AG04450 (cell line): ENCODE measurements around the gene AP3D1. TPM values are rescaled to one million over a fixed set of nuclear protein-coding genes. Genes with fewer than 3 reads are reported as not detected.

Experiments
- CTCF ChIA-PET: fragments of 300-600, 350-600 bp; formaldehyde crosslinking; extraction: SDS; loops from one replicate; lab custom pipeline; 2022; ENCODE audit warnings: antibody characterized with exemption, inconsistent platforms; lab: Charles Lee
- POLR2A ChIA-PET: fragments of 350-600 bp; formaldehyde crosslinking; extraction: SDS; loops from one replicate; lab custom pipeline; 2021; ENCODE audit warnings: antibody characterized with exemption, inconsistent platforms; lab: Yijun Ruan, JAX
- DNase-seq: peaks from one replicate; pipeline ENCODE4 v3.0.0-alpha.2; 2011; ENCODE audit warnings: low read depth, low spot score
- H3K27ac ChIP-seq: one replicate; pipeline ENCODE4 v1.5.1; 2012; ENCODE audit warnings: low read depth, low read length, control low read depth
- H3K27me3 ChIP-seq: one replicate; pipeline ENCODE4 v1.6.0; 2012; ENCODE audit warnings: low read length; ENCODE audit not compliant: control insufficient read depth, insufficient read depth
- H3K4me3 ChIP-seq: 2 replicates; pipeline ENCODE4 v1.5.1; 2011; ENCODE audit warnings: mild to moderate bottlenecking, low read depth, low read length, control low read depth
- H3K9me3 ChIP-seq: 2 replicates; pipeline ENCODE4 v1.5.1; 2012; ENCODE audit warnings: low read length; ENCODE audit not compliant: control insufficient read depth, insufficient read depth
- polyA plus RNA-seq: library from polyadenylated mRNA; depleted of rRNA; stranded (reverse); fragments of >200 nt; gene quantifications from 2 replicates; pipeline ENCODE4 v1.2.3, GENCODE V29; 2011
- TF ChIP-seq, protein P1 (sequence below): IDR thresholded peaks from 2 replicates; pipeline ENCODE4 v1.5.1; 2011; ENCODE audit warnings: low read depth, low read length, control low read depth, inconsistent platforms

Gene AP3D1
- polyA plus RNA-seq, 1 experiment = 68.2 TPM

DNA sequence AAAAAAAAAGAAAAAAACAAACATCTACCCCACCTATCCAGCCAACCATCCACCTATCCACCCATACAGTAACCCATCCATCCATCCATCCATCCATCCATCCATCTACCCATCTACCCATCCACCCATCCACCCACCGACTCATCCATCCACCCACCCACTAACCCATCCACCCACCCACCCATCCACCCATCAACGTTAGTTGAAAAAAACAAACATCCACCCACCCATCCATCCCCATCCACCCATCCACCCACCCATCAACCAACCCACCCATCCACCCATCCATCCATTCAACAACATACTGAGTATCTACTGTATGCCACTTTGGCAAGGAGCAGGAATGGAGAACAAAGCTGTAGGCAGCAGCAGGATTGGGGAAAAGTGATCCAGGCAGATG is 6.1 kb upstream of the AP3D1 start:
- Histone ChIP-seq H3K27me3 (no peaks in the 10 kb centered on the region), H3K9me3 (no peaks in the 10 kb centered on the region), H3K4me3 (no peak overlapping the region), H3K27ac (no peak overlapping the region)
- CTCF ChIA-PET = interaction anchor here (0.6 to 2.4 kb wide), 4 partner anchors 12 to 159 kb away, joined by 4 to 12 read pairs (median 8); partner anchors contain the start of gene PLEKHJ1
- no peak for DNase-seq
- POLR2A ChIA-PET = interaction anchor here (0.7 kb wide), 1 partner anchor 1082 kb away, joined by 3 read pairs; no protein-coding TSS in a partner anchor
- TF ChIP-seq, protein P1, sequence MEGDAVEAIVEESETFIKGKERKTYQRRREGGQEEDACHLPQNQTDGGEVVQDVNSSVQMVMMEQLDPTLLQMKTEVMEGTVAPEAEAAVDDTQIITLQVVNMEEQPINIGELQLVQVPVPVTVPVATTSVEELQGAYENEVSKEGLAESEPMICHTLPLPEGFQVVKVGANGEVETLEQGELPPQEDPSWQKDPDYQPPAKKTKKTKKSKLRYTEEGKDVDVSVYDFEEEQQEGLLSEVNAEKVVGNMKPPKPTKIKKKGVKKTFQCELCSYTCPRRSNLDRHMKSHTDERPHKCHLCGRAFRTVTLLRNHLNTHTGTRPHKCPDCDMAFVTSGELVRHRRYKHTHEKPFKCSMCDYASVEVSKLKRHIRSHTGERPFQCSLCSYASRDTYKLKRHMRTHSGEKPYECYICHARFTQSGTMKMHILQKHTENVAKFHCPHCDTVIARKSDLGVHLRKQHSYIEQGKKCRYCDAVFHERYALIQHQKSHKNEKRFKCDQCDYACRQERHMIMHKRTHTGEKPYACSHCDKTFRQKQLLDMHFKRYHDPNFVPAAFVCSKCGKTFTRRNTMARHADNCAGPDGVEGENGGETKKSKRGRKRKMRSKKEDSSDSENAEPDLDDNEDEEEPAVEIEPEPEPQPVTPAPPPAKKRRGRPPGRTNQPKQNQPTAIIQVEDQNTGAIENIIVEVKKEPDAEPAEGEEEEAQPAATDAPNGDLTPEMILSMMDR = no peak

DNA sequence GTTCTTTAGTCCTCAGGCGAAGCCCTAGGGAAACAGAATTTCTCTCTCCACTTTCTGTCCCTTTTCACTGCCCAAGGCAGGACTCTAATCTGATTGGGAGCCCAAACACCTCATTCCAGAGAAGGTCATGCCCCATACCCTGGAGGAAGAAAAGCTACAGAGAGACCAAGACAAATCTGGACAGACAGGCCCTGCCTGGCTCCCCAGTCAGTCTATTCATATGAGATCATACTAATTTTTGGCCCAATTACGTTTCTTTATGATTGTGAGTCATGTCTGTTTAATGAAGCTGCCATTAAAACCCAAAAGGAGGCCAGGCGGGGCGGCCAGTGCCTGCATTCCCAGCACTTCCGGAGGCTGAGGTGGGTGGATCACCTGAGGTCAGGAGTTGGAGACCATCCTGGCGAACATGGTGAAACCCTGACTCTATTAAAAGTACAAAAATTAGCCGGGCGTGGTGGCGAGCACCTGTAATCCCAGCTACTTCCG is 3.3 kb upstream of the AP3D1 start:
- CTCF ChIA-PET = interaction anchor here (0.7 to 3.0 kb wide), 9 partner anchors 12 to 304 kb away, joined by 3 to 36 read pairs (median 8); no protein-coding TSS in a partner anchor

DNA sequence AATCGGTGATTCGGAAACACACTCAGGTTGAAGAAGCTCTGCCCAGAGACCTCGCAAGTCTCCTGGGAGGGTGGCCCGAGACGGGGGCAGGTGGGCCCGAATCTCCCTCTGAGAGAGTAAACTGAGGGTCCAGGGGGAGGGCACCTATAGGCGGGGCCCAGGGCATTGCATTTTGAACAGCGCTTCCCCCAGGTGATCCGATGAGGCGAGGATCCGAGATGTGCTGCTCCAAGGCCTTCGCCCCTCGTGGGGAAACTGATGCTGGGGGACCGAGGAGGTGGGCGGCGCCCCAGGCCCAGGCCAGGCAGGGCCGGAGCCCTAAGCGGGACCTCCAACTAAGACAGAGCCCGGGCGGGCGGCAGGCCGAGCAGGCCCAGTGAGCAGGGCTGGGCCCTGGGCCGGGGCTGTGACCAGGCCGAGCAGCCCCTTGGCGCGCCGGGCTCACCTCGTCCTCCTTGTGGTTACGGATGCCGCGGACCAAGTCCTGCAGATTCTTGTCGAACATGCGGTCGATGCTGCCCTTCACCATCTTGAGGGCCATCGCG is 500 bp downstream of the AP3D1 start:
- DNase-seq = no peak
- TF ChIP-seq, protein P1 = no peak
- CTCF ChIA-PET = no interaction called here
- H3K27ac ChIP-seq = peak overlapping the region; percentile 21
- H3K4me3 ChIP-seq = peak overlapping the region; percentile 94
- no peaks in the 10 kb centered on the region for H3K27me3 ChIP-seq
- POLR2A ChIA-PET = interaction anchor here (0.7 to 1.5 kb wide), 2 partner anchors 119 to 138 kb away, joined by 3 read pairs; no protein-coding TSS in a partner anchor
- no peaks in the 10 kb centered on the region; the same call in 1 of the 2 replicates for H3K9me3 ChIP-seq

More for the DNA sequence above, 3.3 kb upstream of the AP3D1 start:
- Histone ChIP-seq H3K9me3 (no peaks in the 10 kb centered on the region; the same call in 1 of the 2 replicates), H3K4me3 (no peak overlapping the region), H3K27me3 (no peaks in the 10 kb centered on the region), H3K27ac (peak overlapping the region; percentile 31)
- TF ChIP-seq, protein P1 = no peak
- no peak for DNase-seq
- POLR2A ChIA-PET = no interaction called here

DNA sequence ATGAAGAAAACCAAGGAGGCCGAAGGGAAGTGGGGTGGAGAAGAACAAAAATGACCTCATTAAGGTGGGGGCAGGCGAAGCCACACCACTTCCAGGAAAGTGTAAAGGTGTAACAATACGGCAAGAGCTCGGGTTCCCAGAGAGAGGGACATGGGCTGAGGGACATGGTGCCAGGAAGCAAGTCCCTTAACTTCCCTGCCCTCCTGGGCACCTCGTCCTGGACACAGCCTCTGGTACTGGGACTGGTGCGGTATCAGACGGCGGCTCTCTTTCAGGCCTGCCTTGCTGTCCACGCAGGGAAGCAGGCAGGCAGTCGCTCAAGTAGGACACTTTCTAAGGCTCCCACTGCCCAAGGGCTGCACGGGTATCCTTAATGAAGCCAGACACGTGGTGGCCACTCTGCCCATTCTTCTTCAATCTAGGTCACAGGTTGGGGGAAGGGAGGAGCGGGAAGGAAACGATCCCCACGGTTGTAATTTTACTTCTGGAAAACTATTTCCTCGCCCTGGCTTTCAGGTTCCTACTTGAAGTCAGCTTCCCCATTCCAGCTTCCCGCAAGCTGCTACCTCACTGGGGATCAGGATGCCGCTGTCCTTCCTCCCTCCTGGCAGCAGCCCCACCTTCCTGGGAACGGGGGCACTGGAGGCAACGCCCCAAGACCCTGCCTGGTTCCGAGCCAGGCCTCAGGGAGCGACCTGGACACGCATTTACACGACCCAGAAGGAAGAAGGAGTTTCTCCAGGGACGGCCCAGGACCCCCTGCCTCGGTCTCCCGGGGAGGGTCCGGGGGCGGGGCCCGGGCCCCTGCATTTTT is 1.2 kb downstream of the AP3D1 start:
- Histone ChIP-seq H3K4me3 (peak overlapping the region; percentile 94), H3K27ac (peak overlapping the region; percentile 11), H3K27me3 (no peaks in the 10 kb centered on the region), H3K9me3 (no peaks in the 10 kb centered on the region; the same call in 1 of the 2 replicates)
- DNase-seq = no peak
- ChIA-PET CTCF (interaction anchor here (0.5 to 1.5 kb wide), 2 partner anchors 132 to 220 kb away, joined by 3 to 5 read pairs; no protein-coding TSS in a partner anchor), POLR2A (interaction anchor here (0.5 kb wide), 1 partner anchor 54 kb away, joined by 3 read pairs; no protein-coding TSS in a partner anchor)
- TF ChIP-seq, protein P1 = no peak
